HG03175 (cell line): ENCODE measurements around the gene FIGNL2.
A peak's percentile ranks its signal among the peaks of the same experiment; 100 is the strongest.
"Not testable (repeated sequence)": the region's sequence is repeated elsewhere in the genome, so short reads cannot be mapped to it uniquely, and the experiment has no call there.

ENCODE experiments used
- ATAC-seq: cut with Tn5 transposase; IDR thresholded peaks from one replicate; pipeline ENCODE4 v1.9.1; 2021; ENCODE audit warnings: mild to moderate bottlenecking, moderate library complexity; ENCODE audit not compliant: unreplicated experiment

Gene FIGNL2

DNA sequence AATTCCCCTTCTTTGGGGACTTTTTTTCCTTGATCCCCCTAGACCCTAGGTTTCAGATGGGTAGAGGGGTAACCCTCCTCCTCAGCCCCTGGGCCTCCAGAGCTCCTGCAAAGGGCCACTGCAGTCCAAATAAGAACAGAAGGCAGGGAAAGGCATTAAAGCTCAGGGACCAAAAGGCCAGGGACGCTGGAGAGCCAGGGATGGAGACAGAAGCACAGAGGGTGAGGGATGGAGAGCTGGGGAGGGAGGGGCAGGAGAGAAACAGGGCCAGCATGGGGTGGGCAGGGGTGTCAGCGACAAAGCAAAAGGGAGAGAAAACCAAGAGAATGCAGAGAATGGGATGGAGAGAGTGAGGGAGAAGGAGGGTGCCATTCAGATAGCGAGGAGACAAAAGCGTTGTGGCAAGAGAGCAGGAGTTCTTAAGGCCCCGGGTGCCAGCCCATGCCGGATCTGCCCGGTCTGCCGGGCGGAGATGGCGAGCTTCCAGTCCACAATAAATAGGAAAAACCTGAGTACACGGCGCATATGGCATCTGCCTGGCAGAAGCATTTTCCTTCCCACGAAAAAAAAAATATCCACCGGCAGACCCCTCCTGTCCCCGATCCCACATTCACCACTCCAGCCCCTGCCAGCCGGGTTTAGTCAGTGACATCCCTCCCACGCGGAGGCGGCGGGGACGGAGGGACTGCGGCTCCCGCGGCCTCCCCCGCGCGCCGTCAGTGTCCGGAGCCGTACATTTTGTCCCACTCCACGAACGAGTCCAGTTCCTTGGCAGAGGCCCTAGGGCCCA lies 28.6 kb downstream of the FIGNL2 start:
- ATAC-seq: no peak

DNA sequence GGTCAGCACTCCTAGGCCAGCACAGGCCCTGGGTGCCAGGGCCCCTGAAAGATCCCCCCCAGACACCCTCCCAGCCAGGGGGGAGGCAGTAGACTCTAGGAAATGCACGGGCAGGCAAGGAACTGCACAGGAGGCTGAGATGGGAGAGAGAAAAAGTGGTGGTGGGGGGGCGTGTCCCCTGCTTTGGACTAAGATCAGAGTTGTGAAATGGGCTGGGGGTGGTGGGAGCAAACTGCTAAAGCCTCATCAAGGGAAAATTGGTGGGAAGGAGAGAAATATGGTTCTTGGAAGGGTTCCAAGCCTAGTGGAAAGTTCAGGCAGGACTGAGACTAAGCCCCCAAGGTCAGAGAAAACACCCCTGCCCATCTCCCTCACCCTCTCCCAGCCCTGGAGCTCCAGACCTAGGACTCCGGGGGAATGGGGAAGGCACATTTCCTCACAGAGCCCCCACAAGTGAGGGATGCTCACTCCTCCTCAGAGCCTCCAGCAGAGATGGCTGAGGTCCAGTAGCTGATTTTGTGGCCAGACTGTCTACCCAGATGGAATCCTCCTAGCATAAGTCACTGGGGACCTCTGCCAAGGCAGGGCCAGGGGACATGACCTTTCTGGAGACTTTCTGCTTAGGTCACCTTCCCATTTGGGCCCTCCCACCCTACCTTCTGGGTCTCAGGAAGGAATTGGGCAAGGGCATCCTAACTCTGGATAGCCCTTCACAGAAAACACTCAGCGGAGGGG lies 29.8 kb downstream of the FIGNL2 start:
- ATAC-seq: no peak

DNA sequence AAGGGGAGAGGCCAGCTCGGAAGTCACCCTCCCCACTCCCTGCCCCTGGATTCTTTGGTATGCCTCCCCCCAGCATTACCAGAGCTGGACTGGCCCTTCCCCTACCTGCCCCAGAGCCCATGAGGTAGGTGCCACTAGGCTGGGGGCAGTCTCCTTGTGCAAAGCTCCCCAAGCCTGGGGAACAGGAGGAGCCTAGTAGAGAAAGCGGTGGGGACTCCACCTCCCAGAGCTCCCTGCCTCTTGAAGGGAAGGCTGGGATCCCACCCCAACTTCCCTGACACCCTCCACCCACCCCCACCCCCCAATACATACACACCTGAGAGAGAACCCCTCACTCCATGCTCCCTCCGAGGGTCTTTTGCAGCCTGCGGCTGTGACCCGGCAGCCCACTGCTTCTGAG lies 30.4 kb downstream of the FIGNL2 start:
- no peak for ATAC-seq

DNA sequence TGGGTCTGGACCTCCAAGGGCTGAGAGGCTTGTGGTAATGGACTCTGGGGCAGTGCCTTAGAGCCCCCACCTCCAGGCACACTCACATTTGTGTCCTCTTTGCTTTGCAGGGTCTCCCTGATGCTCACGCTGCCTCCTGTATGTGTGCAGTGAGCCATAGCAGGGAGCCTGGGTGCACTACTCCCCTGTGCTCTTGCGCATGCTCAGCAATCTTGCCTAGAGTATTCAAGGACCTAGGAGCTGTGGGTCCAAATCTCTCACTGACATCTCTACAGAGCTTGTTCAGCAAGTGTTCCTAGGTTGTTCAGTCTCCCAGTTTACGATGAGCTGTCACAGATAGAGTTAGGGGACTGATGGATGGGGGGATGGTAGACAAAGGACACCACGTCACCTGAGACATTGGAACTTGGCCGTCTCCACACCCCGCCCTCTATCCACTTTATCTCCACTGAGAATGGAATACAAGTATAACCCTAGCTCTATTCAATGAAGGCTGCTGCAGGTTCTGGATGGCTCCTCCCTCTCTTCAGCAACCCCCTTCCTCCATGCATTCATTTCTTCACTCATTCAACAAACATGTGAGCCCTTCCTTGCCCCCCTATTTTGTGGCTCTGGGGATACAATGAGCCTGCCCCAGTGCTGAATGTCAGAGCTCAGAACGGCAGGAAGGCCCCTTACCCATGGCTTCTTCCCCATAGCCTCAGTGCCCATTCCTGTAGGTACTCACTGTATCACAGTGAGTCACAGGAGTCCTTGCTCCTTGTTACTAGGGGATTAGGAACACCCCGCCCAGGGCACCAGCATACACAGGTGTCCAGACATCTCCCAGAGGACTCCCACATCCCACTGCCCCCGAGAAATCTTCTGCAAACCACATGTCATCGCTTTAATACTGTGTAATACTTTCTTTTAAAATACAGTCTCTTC lies 31.2 kb downstream of the FIGNL2 start:
- ATAC-seq: no peak

DNA sequence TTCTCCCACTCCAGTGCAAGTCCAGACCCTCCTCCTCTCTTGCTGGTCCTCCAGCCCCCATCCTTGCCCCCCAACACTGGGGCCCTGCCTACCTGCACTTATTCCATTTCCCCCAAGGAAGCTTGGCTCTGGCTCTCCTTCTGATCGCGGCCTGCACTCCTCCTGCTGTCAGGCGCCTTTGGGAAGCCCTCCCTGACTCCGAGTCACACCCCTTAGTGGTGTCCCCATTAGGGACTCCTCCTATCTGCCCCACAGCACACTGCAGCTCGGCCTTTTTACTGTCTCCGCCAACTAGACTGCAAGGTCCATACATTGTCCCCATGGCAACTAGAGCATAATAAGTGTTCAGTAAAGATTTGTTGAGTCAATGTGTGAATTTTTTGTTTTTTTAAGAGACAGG lies 32.9 kb downstream of the FIGNL2 start:
- no peak for ATAC-seq

DNA sequence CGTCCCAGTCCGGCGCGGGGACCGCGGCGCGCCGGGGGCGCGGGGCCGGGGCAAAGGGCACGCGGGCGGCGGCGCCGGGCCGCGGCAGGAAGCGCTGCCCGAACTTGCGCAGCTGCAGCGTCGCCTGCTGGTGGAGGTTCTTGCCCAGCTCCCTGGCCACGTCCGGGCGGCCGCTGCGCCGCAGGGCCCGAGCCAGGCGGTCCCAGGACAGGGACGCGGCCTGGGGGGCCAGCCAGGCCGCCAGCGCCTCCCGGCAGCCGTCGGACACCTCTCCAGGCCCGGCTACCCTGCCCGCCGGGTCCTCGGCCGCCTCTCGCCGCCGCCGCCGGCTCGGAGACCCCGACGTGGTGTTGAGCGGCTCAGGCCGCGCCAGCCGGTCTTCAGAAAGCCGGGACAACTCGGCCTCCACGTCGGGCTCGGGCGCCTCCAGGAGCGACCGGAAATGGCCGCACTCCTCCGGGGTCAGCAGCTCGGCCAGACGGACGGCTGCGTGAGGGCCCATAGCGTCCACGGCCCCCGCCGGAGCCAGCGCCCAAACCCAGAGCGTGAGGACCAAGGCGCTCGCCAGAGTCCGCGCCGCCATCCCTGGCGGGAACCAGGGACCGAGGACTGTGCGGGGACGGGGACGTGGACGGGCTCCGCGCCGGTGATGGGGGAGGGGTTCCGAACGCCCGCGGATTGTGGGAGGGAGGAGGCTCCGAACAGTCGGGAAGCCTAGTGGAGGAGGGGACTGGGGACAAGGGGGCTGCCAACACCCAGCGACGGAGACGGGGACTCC lies 34.0 kb downstream of the FIGNL2 start:
- no peak for ATAC-seq

DNA sequence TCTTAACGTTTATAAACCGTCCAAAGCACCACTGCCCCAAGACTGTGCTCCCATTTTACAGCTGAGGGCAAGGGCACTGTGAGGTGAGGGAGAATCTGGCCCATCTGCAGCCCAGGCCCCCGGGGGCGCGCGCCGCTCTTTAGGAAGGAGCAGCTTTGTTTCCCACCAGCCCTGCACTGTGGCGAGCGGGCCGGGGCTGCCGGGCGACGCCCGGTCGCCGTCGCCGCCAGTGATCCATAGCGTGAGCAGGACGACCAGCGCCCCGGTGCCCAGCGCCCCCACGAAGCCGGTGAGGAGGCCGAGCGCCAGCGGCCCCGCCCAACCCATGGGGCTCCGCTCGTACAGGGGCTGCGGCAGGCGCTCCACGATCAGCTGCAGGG lies 34.6 kb downstream of the FIGNL2 start:
- no peak for ATAC-seq

DNA sequence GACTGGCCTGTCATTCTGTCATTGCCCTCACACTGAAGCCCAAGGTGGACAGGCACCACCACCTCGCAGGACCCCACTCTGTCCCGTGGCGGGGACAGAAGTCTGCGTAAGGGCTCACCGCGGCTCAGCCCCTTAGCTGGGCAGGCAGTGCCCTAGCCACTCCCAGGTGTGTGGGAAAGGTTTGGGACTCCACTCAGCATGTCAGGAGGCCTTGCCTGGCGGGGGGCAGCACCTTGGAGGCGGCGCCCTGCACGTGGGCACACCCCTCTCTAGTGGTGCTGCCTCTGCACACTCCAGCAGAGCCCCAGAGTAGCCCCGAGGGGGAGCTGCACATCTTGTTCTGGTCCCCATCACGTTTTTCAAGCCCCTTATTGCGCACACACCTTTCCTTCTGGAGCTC lies 35.6 kb downstream of the FIGNL2 start:
- ATAC-seq: no peak

DNA sequence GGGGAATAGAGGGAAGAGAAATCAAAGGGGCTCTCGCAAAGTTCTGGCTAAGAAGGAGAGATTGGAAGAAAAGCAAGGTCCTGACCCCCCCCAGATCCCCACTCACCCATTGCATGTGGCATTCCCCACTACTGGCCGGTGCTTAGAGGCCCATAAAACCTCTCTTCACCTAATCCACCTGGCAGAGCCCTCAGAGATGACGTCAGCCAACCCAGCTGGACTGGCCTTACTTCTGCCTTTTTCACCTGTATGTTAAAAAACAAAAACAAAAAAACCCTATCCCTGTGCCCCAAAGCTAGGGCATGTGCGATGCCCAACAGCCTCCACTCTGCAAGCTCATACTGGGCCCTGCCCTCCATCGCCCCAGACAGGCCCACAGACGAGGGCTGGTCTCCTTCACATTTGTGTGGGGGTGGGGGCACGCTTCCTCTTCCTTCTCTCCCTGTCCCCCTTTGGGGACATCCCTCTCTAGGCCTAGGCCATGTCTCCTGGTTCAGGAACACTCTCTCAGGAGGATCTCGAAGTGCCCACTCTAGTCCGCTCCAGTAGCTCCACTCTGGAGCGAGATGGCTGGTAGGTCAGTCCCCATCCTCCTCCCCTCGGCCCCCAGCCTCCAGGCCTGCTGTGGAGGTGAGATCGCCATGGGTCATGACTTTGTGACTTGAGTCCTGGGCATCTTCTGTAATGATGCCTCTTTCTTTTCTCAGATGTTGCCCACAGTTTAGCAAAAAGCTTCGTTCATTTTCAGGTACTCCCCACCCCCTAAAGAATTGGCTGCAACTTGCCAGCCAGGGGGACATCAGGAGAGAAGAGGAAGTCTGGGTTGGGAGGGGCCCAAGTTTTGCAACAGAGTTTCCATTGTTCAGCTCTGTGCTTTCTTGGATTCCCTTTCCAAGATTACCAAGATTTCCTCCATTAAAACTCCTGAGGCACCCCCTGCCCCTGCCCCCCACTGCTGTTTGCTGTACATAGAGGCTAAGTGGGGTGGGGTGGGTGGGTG lies 37.0 kb downstream of the FIGNL2 start:
- ATAC-seq: no peak

DNA sequence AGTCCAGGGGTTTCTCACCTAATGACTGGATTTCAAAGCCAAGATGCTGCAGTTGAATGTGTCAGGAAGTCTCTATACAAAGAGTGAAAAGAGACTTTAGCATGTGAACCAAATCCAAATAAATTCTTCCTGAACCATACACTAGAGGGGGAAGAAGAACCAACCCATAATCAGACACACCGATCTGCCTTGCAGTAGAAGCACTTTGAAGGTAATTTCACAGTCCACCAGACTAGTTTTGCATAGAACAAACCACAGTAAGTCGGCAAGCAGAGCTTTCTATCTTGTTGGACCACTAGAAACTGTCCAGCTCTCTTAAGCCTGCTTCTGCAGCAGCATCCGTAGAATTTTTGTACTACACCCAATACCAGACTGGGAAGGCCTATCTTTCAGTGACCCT lies 39.3 kb downstream of the FIGNL2 start:
- ATAC-seq: no peak

DNA sequence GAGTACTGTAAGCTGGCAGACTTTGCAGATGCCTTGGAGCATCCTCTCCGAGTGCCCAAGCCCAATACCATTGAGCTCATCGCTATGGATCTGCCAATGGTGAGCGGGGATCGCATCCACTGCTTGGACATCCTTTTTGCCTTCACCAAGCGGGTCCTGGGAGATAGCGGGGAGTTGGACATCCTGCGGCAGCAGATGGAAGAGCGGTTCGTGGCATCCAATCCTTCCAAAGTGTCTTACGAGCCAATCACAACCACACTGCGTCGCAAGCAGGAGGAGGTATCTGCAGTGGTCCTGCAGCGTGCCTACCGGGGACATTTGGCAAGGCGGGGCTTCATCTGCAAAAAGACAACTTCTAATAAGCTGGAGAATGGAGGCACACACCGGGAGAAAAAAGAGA lies 41.6 kb downstream of the FIGNL2 start:
- no peak for ATAC-seq

DNA sequence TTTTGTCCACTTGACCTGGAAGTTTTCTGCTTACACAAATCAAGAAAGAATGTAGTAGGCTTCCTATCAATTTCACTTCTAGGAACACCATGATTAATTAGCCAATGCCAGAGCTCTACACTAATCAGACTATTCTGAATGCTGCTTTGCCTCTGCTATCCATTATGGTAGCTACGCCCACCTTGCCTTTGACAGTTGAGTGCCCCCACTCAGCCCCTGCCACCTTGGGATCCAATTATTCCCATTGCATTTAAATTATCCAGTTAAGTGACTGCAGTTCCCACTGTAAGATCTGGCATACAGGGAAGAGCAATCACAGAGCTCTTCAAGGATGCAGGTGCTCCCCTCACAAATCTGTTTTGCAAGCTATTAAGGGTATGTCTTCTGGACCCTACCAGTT lies 47.5 kb downstream of the FIGNL2 start:
- no peak for ATAC-seq

DNA sequence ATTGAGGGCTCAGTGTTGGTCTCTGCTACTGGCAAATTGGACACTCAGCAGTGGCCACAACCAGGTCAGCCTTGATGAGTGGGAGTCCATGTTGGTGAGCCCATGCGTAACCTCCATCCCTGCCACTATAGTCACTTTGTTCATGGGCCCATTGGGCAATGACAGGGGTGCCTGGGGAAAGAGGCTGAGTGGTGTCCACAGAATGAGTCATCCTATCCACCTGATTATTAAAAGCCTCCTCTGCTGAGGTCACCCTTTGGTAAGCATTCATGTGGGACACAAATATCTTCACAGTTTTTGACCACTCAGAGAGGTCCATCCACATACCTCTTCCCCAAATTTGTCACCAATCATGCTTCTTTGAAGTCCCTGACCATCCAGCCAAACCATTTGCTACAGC lies 50.0 kb downstream of the FIGNL2 start:
- ATAC-seq: no peak

DNA sequence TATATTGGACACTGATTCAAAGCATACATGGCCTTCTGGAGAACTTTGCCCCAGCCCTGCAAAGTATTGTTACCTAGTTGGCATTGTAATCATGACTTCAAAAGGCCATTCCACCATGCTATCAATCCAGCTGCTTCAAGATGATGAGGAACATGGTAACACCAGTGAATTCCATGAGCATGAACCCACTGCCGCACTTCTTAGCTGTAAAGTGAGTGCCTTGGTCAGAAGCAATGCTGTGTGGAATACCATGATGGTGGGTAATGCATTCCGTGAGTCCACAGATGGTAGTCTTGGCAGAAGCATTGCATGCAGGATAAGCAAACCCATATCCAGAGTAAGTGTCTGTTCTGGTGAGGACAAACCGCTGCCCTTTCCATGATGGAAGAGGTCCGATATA lies 50.5 kb downstream of the FIGNL2 start:
- ATAC-seq: not testable (repeated sequence)

DNA sequence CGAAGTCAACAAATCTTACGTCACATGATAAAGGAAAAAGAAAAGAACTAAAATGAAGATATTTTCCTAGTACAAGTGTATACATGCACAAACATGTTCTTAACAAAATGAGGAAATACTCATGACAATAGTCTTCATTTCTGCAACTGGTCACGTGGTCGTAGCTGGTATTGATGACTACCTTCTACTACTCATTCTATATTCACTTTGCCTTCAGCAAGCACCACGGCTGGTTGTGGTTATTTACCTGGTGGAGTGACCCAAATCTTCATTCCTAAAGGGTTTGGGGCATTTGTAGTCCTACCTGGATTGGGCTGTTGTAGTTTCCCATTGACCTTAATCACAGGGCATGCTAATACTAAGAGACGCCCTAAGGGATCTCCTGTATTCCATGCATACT lies 51.2 kb downstream of the FIGNL2 start:
- no peak for ATAC-seq

DNA sequence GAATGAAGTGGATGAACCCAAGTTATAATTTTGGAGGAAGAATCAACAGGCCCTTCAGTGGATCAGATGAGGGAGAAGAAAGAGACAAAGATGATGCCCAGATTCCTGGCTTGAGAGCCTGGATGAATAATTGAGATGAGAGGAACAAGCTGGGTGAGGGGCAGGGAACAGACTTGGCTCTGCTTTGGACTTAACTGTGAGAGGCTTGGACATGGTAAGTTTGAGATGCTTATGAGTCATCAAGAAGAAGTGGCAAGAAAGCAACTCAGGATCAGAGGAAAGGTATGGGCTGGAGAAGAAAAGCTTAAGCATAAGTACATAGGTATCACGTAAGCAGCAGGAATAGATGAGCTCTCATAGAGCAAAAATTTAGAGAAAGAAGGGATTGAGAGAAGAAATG lies 55.3 kb downstream of the FIGNL2 start:
- ATAC-seq: no peak

DNA sequence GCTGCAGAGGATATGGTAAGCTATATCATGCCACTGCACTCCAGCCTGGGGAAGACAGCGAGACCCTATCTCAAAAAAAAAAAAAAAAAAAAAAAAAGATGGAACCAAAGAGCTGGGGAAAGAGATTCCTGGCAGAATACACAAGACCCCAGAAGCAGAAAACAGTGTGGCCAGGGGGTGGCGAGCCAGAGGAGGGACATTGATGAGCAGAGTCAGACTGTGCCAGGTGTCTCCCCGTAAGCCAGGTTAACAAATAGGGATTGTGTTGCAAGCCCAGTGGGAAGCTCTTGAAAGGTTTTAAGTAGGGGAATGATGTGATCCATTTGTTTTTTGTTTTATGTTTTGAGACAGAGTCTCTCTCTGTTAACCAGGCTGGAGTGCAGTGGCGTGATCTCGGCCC lies 56.1 kb downstream of the FIGNL2 start:
- no peak for ATAC-seq

DNA sequence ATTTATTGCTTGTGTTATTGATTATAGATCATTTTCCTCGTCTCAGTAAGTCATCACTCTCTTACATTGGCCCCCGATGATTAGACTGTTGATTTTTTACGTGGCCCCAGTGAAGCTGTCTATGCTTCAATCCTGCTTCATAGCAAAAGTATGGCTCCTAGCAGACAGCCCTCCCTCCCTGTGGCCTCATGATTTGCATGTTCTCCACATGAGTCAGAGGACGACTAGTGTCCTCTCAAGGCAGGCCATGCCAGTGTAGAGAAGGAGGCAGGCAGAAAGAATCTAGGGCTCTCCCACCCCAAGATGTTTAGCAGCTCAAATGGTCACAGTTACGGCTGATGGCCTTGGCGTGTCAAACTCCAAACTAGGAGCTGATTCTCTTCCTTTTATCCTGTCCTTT lies 59.6 kb downstream of the FIGNL2 start:
- ATAC-seq: peak; percentile 85

DNA sequence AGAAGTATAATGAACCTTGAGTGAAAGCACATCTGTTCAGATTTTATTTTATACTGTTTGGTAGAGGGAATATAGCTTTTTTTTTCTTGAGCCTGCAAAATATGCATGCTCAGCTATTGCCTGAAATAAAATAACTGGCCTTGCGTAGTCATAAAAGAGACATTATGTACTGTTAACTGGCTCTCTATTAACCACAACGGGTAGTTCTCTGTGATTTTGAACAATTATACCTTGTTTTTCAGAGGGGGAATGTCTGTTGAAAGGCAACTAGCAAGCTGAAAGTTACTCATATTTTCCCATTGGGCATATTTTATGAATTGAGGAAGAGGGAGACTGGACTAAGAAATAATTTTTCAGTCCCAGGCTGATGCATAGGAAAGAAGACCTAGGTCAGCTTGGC lies 62.6 kb downstream of the FIGNL2 start:
- ATAC-seq: no peak

DNA sequence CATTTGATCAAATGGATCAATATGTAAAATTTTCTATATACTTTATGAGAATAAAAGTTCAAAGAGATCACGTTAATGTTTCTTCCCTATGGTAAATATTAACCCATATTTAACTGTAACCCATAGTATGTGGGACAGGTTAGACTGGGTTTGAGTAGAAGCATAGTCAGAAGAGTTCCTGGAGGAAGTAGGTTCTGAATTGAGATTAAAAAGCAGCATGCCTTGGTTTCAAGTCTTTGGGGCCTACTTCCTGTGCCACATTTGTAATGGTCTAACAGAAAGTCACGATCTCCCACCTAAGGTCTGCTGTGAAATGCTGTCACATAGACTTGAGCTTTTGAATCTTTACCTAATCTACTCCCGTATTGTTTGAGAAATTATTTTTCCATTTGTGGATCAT lies 63.8 kb downstream of the FIGNL2 start:
- no peak for ATAC-seq
